Aorta (tissue), 5 donors: Measurements from ENCODE around the gene OR6C6. TPM values are rescaled to one million over a fixed set of nuclear protein-coding genes. Genes with fewer than 3 reads are reported as not detected.
"Not testable (repeated sequence)": the region's sequence is repeated elsewhere in the genome, so short reads cannot be mapped to it uniquely, and the experiment has no call there.

Experiments
- ATAC-seq: fragments of 200-7000 bp; cut with Tn5 transposase; one replicate; pipeline ENCODE4 v1.9.1; 2022; ENCODE audit warnings: moderate library complexity; ENCODE audit not compliant: low FRiP score
- DNase-seq, 2 donors: peaks; one replicate each; pipeline ENCODE4 v3.0.0-alpha.2; 2020
- H3K27ac ChIP-seq, 2 donors: one replicate each; pipeline ENCODE4 v1.5.1; 2013; ENCODE audit warnings: low read length in 2 of 2, mild to moderate bottlenecking in 2 of 2, moderate library complexity in 2 of 2, control low read depth in 1 of 2, inconsistent platforms in 1 of 2, low read depth in 1 of 2
- H3K27me3 ChIP-seq, 2 donors: one replicate each; pipeline ENCODE4 v1.6.1; 2013; ENCODE audit warnings: control low read depth in 1 of 2, low read length in 1 of 2, mild to moderate bottlenecking in 1 of 2, moderate library complexity in 1 of 2; ENCODE audit not compliant: insufficient read depth in 2 of 2, control insufficient read depth in 1 of 2
- H3K36me3 ChIP-seq, 2 donors: one replicate each; pipeline ENCODE4 v1.6.1; 2013; ENCODE audit warnings: control low read depth in 1 of 2, low read length in 1 of 2, mild to moderate bottlenecking in 1 of 2; ENCODE audit not compliant: insufficient read depth in 2 of 2, control insufficient read depth in 1 of 2
- H3K4me1 ChIP-seq, 2 donors: one replicate each; pipeline ENCODE4 v1.6.1; 2013; ENCODE audit warnings: low read length in 2 of 2, control low read depth in 1 of 2, mild to moderate bottlenecking in 1 of 2, moderate library complexity in 1 of 2; ENCODE audit not compliant: insufficient read depth in 2 of 2, control insufficient read depth in 1 of 2
- H3K4me3 ChIP-seq, 2 donors: one replicate each; pipeline ENCODE4 v1.5.1; 2013; ENCODE audit warnings: low read length in 2 of 2, control low read depth in 1 of 2, mild to moderate bottlenecking in 1 of 2
- H3K9me3 ChIP-seq: one replicate; pipeline ENCODE4 v1.6.1; 2013; ENCODE audit warnings: mild to moderate bottlenecking, low read length; ENCODE audit not compliant: control insufficient read depth
- WGBS, 2 donors: extraction: QIAGEN DNeasy Blood & Tissue Kit; methylation state at CpG; one replicate each; pipeline ENCODE4 v1.1.7; 2013; 5-methylcytosine and 5-hydroxymethylcytosine counted together
- intact Hi-C, 2 donors: fragments of 100-400 bp; cut with DNase I; formaldehyde crosslinking; loops; one replicate each; pipeline versions ENCODE4 v1.14.2 to v1.15.0; 2022
- long read RNA-seq, 2 donors: library from polyadenylated mRNA; unstranded; transcript quantifications; one replicate each; pipeline ENCODE4 v2.0.0, GENCODE V29; 2020 to 2021
- polyA plus RNA-seq, 2 donors: library from polyadenylated mRNA; stranded (reverse); fragments of 200-250 nt; gene quantifications; one replicate each; pipeline ENCODE4 v1.2.3, GENCODE V29; 2013
- total RNA-seq, 2 donors: library from RNA; stranded (reverse); fragmentation: NEBNext Ultra II Directional; extraction: Animal tissue kit (Norgen Biotek cat#: 25700); gene quantifications; one replicate each; pipeline ENCODE4 v1.2.1, GENCODE V29; 2021
- donor health status: healthy with polysubstance abuse.
- donor health status: Bipolar disorder and iron deficiency.
- donor health status: DM: no; HTN: no; CAD: no.
- donor health status: DM: no; HTN: no; CAD: no.
- donor health status: DM: yes; HTN: yes; CAD: no.

OR6C6 gene
- total RNA-seq (not detected), polyA plus RNA-seq (not detected)
- long read RNA-seq, donor 1 = 0 reads
- long read RNA-seq, donor 2 = 0 reads

DNA sequence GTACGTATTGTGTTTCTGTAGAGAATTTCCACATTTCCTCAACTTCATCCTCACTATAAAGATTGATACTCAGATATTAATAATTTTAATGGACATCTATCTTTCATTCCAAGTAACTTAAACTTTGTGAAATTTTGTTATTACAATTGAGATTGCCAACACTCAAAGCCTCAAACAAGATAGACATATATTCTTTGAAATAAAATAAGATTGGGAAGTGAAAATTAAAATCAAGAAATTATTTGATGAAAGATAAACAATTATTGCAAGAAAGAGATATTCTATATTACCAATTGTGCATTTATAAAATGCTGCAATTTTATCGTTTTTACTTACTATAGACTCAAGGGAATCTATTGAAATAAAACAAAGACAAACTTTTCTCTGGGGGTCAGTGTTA is at the start of gene OR6C6:
OR6C6 (minus strand) TSS at position 101 of the 400 bp plus-strand sequence. CDS start 1,337 bp downstream, outside the sequence.
- Histone ChIP-seq H3K36me3 (no peaks in the 10 kb centered on the region), H3K27me3 (no peaks in the 10 kb centered on the region), H3K27ac (no peak within 1 kb of the TSS), H3K4me1 (no peaks in the 10 kb centered on the region), H3K4me3 (no peak within 1 kb of the TSS), H3K9me3 (no peaks in the 10 kb centered on the region)
- no peak for ATAC-seq
- intact Hi-C loops = no loop called here
- 74 to 79% methylated on average over 2 of the region's 2 CpGs for WGBS, 2 donors
- DNase-seq = no peak

DNA sequence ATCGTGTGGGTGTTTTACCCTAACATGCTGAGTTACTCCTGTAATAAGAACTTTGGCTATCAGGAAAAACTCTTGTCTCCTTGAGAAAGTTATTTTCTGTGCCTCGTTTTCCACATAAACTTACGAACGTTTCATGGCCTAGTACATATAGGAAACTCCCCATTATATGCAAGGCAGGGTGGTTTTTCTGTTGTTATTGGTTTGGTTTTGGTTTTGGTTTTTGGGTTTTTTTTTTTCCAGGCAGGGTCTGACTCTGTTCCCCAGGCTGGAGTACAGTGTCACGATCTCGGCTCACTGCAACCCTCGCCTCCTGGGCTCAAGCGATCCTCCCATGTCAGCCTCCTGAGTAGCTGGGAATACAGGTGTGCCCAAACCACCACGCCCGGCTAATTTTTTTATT is 39.6 kb upstream of the OR6C6 start:
- DNase-seq = no peak
- no peaks in the 10 kb centered on the region for H3K4me1 ChIP-seq
- H3K27ac ChIP-seq = no peak overlapping the region
- no peaks in the 10 kb centered on the region for H3K9me3 ChIP-seq
- no peak for ATAC-seq
- no peaks in the 10 kb centered on the region for H3K27me3 ChIP-seq
- no peak overlapping the region for H3K4me3 ChIP-seq
- no peaks in the 10 kb centered on the region for H3K36me3 ChIP-seq
- 85 to 89% methylated on average over 10 of the region's 10 CpGs for WGBS, 2 donors
- intact Hi-C loops = no loop called here

DNA sequence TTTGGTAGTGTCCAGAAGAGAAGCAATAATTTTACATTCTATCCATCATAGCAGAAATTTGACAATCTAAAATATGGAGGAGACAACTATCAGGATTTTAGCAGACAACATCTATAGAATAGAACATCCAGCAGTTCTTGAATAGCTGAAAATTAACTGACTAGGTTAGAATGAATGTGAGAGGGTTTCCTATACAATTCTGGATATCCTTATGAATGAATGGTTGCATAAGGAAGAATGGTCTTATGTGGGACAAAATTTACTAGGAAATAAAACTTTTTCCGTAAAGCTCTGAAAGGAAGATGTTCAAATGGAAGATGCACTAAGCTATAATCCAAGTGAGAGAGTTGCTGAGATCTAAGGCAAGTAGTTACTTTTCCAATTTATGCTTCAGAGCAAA is 34.1 kb upstream of the OR6C6 start, which contains the start of gene OR6C3:
OR6C3 (plus strand) TSS at position 301 of the 400 bp plus-strand sequence. CDS start 955 bp downstream, outside the sequence.
- Histone ChIP-seq H3K4me1 (no peaks in the 10 kb centered on the region), H3K36me3 (no peaks in the 10 kb centered on the region), H3K4me3 (no peak within 1 kb of the TSS), H3K27me3 (no peaks in the 10 kb centered on the region), H3K9me3 (no peaks in the 10 kb centered on the region), H3K27ac (no peak within 1 kb of the TSS)
- no peak for DNase-seq
- intact Hi-C loops = no loop called here
- ATAC-seq = no peak
- 95 to 97% methylated on average over 1 of the region's 1 CpG for WGBS, 2 donors

DNA sequence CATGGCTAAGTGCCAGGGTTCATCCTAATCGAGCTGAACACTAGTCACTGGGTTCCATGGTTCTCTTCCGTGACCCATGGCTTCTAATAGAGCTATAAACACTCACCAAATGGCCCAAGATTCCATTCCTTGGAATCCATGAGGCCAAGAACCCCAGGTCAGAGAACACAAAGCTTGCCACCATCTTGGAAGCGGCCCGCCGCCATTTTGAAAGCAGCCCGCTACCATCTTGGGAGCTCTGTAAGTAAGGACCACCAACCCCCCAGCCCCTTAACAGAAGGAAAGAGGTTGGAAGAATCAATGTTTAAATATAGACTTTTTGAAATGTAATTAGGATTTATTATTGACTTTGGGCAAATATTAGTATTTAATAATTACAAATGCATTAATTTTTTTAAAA is 29.4 kb upstream of the OR6C6 start:
- DNase-seq, H3K4me1 ChIP-seq, H3K9me3 ChIP-seq, ATAC-seq, H3K36me3 ChIP-seq, H3K27ac ChIP-seq, H3K27me3 ChIP-seq, H3K4me3 ChIP-seq, intact Hi-C loops: not testable (repeated sequence)
- 93 to 94% methylated on average over 6 of the region's 6 CpGs for WGBS, 2 donors

DNA sequence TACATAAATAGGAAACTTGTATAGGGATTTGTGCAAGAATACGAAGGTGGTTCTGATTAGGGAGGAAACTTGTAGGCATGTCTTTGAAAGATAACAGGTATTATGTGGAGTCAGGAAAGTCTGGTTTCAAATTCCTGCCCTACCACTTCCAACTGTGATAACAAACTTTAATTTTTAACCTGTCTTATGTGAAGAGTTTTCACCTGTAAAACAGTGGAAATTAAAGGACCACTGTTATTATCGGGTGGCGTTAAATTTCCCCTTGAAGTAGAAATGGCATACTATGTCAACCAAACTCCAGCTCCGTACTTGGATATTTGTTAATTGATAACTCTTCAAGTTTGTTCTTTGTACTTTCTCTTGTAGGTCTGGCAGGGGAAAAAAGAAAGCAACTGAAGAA is 23.8 kb upstream of the OR6C6 start:
- H3K36me3 ChIP-seq = no peaks in the 10 kb centered on the region
- H3K4me1 ChIP-seq = no peaks in the 10 kb centered on the region
- no peaks in the 10 kb centered on the region for H3K27me3 ChIP-seq
- no peaks in the 10 kb centered on the region for H3K9me3 ChIP-seq
- intact Hi-C loops = no loop called here
- ATAC-seq (no peak), DNase-seq (no peak)
- no peak overlapping the region for H3K27ac ChIP-seq
- 78 to 81% methylated on average over 4 of the region's 4 CpGs for WGBS, 2 donors
- no peak overlapping the region for H3K4me3 ChIP-seq

DNA sequence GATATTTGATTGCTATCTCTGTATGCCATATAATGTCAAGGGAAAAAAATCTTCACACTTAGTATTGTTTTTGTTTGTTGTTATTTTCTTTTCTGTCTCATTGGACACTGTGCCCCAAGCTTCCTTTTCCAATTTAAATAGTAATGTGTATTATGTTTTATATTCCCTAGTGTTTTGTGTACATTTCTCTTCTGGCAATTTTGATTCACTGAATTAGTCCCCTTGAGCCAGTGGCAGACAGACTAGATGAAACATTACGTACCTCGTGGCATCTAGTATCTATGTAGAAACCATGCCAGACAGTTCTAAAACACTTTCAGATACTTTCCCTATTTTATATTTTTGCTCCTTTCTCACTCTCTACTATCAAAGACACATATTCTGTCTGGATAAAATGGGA is 17.7 kb upstream of the OR6C6 start, which contains the start of gene OR6C1:
OR6C1 (plus strand) TSS at position 301 of the 400 bp plus-strand sequence. CDS start 6,257 bp downstream, outside the sequence.
- Histone ChIP-seq H3K27me3 (no peaks in the 10 kb centered on the region), H3K27ac (no peak within 1 kb of the TSS), H3K9me3 (no peaks in the 10 kb centered on the region), H3K36me3 (no peaks in the 10 kb centered on the region), H3K4me1 (no peaks in the 10 kb centered on the region), H3K4me3 (no peak within 1 kb of the TSS)
- ATAC-seq (no peak), DNase-seq (no peak)
- intact Hi-C loops = no loop called here
- 67 to 75% methylated on average over 2 of the region's 2 CpGs for WGBS, 2 donors

DNA sequence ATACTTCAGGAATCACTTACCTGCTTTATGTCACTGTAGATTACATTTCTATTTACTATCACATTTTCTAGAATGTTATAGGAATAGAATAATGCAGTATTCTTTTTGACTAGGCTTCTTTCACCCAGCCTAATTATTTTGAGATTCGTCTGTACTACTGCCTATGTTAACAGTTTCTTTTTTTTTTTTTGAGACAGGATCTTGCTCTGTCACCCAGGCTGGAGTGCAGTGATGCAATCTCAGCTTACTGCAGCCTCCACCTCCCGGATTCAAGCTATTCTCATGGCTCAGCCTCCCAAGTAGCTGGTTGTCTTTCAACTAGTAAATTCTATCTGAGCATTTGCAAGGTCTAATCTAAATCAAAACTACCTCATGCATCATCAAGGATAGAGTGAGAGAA is 6.4 kb downstream of the OR6C6 start:
- H3K9me3 ChIP-seq = no peaks in the 10 kb centered on the region
- 49 to 57% methylated on average over 2 of the region's 2 CpGs for WGBS, 2 donors
- H3K36me3 ChIP-seq = no peaks in the 10 kb centered on the region
- intact Hi-C loops = no loop called here
- ATAC-seq = no peak
- H3K4me3 ChIP-seq = no peak overlapping the region
- H3K4me1 ChIP-seq = no peaks in the 10 kb centered on the region
- H3K27me3 ChIP-seq = no peaks in the 10 kb centered on the region
- DNase-seq = no peak
- no peak overlapping the region for H3K27ac ChIP-seq

DNA sequence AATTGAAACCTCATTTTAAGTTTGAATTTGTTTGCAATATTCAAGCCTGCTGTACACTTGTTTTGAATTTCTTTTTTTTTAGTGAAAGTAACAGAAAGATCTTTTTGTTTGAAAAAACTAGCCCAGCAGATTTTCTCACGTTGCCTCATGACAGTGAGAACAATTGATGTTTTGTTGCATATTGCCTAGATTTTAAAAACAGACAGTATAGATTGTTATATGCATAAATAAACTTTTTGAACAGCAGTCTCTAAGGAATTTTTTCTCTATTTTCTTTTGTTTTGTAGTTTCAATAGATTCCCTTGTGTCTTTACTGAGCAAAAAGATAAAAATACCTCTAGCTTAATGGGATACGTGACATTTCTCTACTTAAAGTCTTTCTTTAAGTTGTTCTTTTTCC is 15.4 kb downstream of the OR6C6 start:
- intact Hi-C loops = no loop called here
- ATAC-seq (no peak), DNase-seq (no peak)
- H3K36me3 ChIP-seq = no peaks in the 10 kb centered on the region
- H3K4me3 ChIP-seq = no peak overlapping the region
- no peaks in the 10 kb centered on the region for H3K27me3 ChIP-seq
- H3K9me3 ChIP-seq = no peaks in the 10 kb centered on the region
- WGBS, 2 donors = 37 to 42% methylated on average over 2 of the region's 2 CpGs
- H3K27ac ChIP-seq = no peak overlapping the region
- no peaks in the 10 kb centered on the region for H3K4me1 ChIP-seq

DNA sequence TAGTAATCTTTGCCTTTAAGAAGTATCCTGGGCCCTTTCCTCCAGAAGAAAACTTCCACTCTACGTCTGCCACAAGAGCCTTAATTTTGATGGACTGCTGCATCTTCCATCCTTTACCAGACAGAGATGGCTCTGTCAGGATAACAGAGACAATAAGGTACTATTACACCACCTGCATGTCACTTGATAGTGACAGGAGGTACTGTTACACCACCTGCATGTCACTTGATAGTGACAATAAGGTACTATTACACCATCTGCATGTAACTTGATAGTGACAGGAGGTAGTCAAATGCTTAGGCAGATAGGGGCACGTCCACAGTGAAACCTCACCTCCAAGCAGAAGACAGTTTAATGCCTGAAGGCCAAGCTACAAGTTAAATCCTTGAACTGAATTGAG is 38.1 kb downstream of the OR6C6 start:
- Histone ChIP-seq H3K4me1 (no peaks in the 10 kb centered on the region), H3K9me3 (peaks cover 2% of the 10 kb centered on the region), H3K27ac (no peak overlapping the region), H3K36me3 (no peaks in the 10 kb centered on the region), H3K27me3 (peaks cover 0 to 2% of the 10 kb centered on the region in 2 donors), H3K4me3 (no peak overlapping the region)
- no peak for ATAC-seq
- no peak for DNase-seq
- intact Hi-C loops = no loop called here
- 50 to 61% methylated on average over 2 of the region's 2 CpGs for WGBS, 2 donors
